ENCODE results near the gene RNF126.
A peak's percentile ranks its signal among the peaks of the same experiment; 100 is the strongest.

RNF126 gene

GRCh38 chr19:648305-648704 lies 14.7 kb downstream of the RNF126 start:
- DNase-seq: no peak

- no peak for DNase-seq
Observed at GRCh38 chr19:647566-648284, 15.3 kb downstream of the RNF126 start.

GRCh38 chr19:646779-647565 lies 16.0 kb downstream of the RNF126 start:
- no peak for DNase-seq

GRCh38 chr19:645912-646778 lies 16.9 kb downstream of the RNF126 start:
- DNase-seq: no peak

- DNase-seq: no peak
Observed at GRCh38 chr19:644789-645188, 18.2 kb downstream of the RNF126 start.

- no peak for DNase-seq
Observed at GRCh38 chr19:644363-644762, 18.7 kb downstream of the RNF126 start.

- no peak for DNase-seq
Observed at GRCh38 chr19:643736-644135, 19.3 kb downstream of the RNF126 start.

- DNase-seq: no peak
Observed at GRCh38 chr19:642767-643727, 20.0 kb downstream of the RNF126 start.

GRCh38 chr19:641702-642101 lies 21.3 kb downstream of the RNF126 start:
- no peak for DNase-seq

- DNase-seq: no peak
Observed at GRCh38 chr19:640606-641189, 22.3 kb downstream of the RNF126 start.

GRCh38 chr19:640161-640558 lies 22.9 kb downstream of the RNF126 start:
- no peak for DNase-seq

GRCh38 chr19:639253-640160 lies 23.5 kb downstream of the RNF126 start, which contains the start of gene FGF22:
Gene FGF22 (plus strand): TSS chr19:639879. CDS start chr19:639926, 47 bp downstream.
- DNase-seq: peak in 55 of 56 donors; percentile 62 to 96 (median 87)

GRCh38 chr19:638906-639252 lies 24.1 kb downstream of the RNF126 start:
- DNase-seq: no peak

GRCh38 chr19:634975-635652 lies 27.9 kb downstream of the RNF126 start:
- no peak for DNase-seq

GRCh38 chr19:633786-634639 lies 29.0 kb downstream of the RNF126 start:
- no peak for DNase-seq

GRCh38 chr19:633068-633785 lies 29.8 kb downstream of the RNF126 start, which contains the start of gene POLRMT:
Gene POLRMT (minus strand): TSS chr19:633537. CDS start chr19:633512, 25 bp downstream.
- DNase-seq: peak; percentile 85 to 98 (median 94)

All from nucleus accumbens (tissue), 56 donors.